SJSA1 (cell line): Measurements from ENCODE around the gene UNC93A. TPM values are rescaled to one million over a fixed set of nuclear protein-coding genes. Genes with fewer than 3 reads are reported as not detected.
"Not testable (repeated sequence)": the region's sequence is repeated elsewhere in the genome, so short reads cannot be mapped to it uniquely, and the experiment has no call there.

Source experiments
- DNase-seq, 2 experiments: peaks; one replicate each; pipeline ENCODE4 v3.0.0-alpha.2; 2015 to 2020; ENCODE audit warnings: low spot score in 2 of 2, low read depth in 1 of 2
- H3K27ac ChIP-seq: fragments of 250-450 bp; sonication (Bioruptor Pico); 2 replicates; pipeline ENCODE4 v1.5.1; 2020; ENCODE audit warnings: mild to moderate bottlenecking, moderate library complexity
- H3K27me3 ChIP-seq: fragments of 250-450 bp; sonication (Bioruptor Pico); replicated peaks from 2 replicates; pipeline ENCODE4 v1.5.1; 2020; ENCODE audit warnings: mild to moderate bottlenecking, moderate library complexity
- H3K36me3 ChIP-seq: fragments of 250-450 bp; sonication (Bioruptor Pico); 2 replicates; pipeline ENCODE4 v1.5.1; 2020; ENCODE audit warnings: mild to moderate bottlenecking
- H3K4me1 ChIP-seq: fragments of 250-450 bp; sonication (Bioruptor Pico); replicated peaks from 2 replicates; pipeline ENCODE4 v1.6.1; 2021; ENCODE audit warnings: mild to moderate bottlenecking
- H3K4me3 ChIP-seq: fragments of 250-450 bp; sonication (Bioruptor Pico); 2 replicates; pipeline ENCODE4 v1.5.1; 2020; ENCODE audit warnings: mild to moderate bottlenecking
- H3K9me3 ChIP-seq: fragments of 250-450 bp; sonication (Bioruptor Pico); replicated peaks from 2 replicates; pipeline ENCODE4 v1.5.1; 2020; ENCODE audit warnings: mild to moderate bottlenecking
- total RNA-seq: library from RNA; depleted of rRNA; stranded (reverse); fragments of >200 nt; shearing (Covaris generic); gene quantifications from 2 replicates; pipeline ENCODE4 v1.2.3, GENCODE V29; 2014

Gene UNC93A
- total RNA-seq, 1 experiment from 2014 or later, result not detected

DNA sequence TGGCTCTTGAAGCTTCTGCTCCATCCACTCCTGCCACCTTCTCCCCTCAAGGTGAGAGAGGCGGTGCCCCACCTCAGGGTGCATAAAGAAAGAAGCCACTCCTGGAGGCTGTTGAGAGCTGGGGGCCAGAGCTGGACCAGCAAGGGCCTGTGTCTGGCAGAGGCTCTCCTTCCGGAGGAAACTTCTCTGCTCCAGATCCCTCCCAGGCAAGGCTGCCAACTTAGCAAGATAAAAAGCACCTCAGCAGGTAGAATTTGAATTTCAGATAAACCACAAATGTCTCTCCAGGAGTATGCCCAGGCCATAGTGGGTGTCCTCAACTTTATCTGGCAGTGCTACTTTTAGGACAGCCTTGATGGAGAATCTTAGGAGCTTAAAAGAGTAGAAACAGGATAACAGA, 13.8 kb downstream of the UNC93A start:
- no peak for DNase-seq
- Histone ChIP-seq H3K9me3 (no peaks in the 10 kb centered on the region), H3K27me3 (no peaks in the 10 kb centered on the region), H3K4me3 (no peak overlapping the region), H3K4me1 (peaks cover 11% of the 10 kb centered on the region), H3K27ac (no peak overlapping the region), H3K36me3 (no peaks in the 10 kb centered on the region)

DNA sequence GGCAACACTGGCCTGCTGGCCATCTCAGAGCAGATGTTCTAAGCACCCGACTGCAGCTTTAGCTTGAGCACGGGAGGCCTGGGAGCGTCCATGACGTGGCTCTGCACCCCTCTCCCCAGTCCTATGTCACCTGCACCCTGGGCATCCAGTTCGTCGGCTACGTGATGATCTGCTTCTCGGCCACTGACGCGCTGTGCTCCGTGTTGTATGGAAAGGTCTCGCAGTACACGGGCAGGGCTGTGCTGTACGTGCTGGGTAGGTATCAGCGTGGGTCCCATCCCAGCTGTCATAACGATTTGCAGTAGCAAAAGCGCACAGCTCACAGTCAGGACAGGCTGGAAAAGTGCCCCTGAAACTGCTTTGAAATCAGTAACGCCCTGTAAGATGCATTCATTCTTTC, 14.7 kb downstream of the UNC93A start:
- Histone ChIP-seq H3K4me3 (no peak overlapping the region), H3K9me3 (no peaks in the 10 kb centered on the region), H3K27me3 (no peaks in the 10 kb centered on the region), H3K36me3 (no peaks in the 10 kb centered on the region), H3K4me1 (peaks cover 11% of the 10 kb centered on the region), H3K27ac (no peak overlapping the region)
- DNase-seq, result no peak

DNA sequence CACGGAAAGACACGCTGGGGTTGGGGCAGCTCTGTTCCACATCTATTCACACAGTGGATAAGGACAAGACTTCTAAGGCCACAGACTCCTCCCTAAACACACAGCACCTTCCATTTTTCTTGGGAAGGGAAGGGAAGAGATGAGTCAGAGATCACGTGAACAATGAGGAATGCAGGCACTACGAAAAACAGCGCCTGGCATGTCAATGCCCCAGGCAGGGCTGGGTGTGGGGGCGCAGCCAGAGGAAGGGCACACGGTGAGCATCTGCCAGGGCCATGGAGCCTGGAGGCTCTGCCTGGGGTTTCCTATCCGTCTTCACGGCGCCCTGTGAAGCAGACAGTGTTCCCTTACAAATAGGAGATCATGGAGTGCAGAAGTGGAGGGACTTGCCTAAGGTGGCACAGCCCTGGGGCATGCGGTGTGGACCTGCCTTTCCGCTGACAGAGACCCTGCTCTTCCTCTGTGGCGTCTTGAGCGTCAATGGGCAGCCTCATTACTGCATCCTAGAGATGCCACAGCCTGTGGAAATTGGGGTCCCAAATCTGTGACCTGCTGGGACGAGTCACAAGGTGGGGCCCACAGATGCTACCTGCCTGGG, 15.4 kb downstream of the UNC93A start:
- H3K9me3 ChIP-seq, result no peaks in the 10 kb centered on the region
- DNase-seq, result peak in 1 of 2 experiments; percentile 44
- peaks cover 11% of the 10 kb centered on the region for H3K4me1 ChIP-seq
- H3K36me3 ChIP-seq, result no peaks in the 10 kb centered on the region
- no peak overlapping the region for H3K4me3 ChIP-seq
- H3K27ac ChIP-seq, result no peak overlapping the region
- no peaks in the 10 kb centered on the region for H3K27me3 ChIP-seq

DNA sequence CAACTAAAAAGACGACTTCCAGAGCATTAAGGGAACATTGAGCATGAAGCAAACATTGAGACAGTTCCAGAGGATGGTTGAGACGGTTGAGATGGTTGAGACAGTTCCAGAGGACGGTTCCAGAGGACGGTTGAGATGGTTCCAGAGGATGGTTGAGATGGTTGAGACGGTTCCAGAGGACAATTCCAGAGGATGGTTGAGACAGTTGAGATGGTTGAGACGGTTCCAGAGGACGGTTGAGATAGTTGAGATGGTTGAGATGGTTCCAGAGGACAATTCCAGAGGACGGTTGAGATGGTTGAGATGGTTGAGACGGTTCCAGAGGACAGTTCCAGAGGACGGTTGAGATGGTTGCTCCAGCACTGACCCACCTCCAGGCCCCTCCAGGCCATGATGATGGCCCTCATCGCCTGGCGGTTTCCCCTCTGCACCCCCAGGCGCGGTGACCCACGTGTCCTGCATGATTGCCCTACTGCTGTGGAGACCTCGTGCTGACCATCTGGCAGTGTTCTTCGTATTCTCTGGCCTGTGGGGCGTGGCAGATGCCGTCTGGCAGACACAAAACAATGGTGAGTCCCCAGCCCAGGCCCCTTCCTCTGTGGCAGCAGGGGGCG, 16.3 kb downstream of the UNC93A start:
- H3K36me3 ChIP-seq, result no peaks in the 10 kb centered on the region
- no peaks in the 10 kb centered on the region for H3K9me3 ChIP-seq
- DNase-seq, result no peak
- peaks cover 11% of the 10 kb centered on the region for H3K4me1 ChIP-seq
- no peak overlapping the region for H3K27ac ChIP-seq
- no peak overlapping the region for H3K4me3 ChIP-seq
- H3K27me3 ChIP-seq, result no peaks in the 10 kb centered on the region

DNA sequence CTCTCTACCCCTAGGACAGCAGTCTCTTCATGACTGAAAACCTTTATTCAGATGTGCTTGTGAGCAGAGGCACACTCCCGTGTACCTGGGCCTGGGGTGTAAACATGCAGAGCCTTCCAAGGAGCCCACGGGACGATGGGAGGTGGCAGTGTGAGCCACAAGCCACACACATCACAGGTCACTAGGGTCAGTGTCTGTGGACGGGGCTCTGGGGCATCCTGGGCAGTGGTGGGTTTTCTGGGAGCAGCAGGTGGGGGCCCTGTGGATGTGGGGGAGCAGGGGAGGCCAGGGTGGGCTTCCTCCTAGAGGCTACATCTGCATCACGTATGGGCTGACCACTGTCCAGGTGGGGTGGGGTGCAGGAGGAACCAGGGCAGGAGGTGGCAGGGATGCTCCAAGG, 17.1 kb downstream of the UNC93A start:
- Histone ChIP-seq H3K4me3 (no peak overlapping the region), H3K36me3 (no peaks in the 10 kb centered on the region), H3K4me1 (peaks cover 11% of the 10 kb centered on the region), H3K27ac (no peak overlapping the region), H3K9me3 (no peaks in the 10 kb centered on the region), H3K27me3 (no peaks in the 10 kb centered on the region)
- no peak for DNase-seq

DNA sequence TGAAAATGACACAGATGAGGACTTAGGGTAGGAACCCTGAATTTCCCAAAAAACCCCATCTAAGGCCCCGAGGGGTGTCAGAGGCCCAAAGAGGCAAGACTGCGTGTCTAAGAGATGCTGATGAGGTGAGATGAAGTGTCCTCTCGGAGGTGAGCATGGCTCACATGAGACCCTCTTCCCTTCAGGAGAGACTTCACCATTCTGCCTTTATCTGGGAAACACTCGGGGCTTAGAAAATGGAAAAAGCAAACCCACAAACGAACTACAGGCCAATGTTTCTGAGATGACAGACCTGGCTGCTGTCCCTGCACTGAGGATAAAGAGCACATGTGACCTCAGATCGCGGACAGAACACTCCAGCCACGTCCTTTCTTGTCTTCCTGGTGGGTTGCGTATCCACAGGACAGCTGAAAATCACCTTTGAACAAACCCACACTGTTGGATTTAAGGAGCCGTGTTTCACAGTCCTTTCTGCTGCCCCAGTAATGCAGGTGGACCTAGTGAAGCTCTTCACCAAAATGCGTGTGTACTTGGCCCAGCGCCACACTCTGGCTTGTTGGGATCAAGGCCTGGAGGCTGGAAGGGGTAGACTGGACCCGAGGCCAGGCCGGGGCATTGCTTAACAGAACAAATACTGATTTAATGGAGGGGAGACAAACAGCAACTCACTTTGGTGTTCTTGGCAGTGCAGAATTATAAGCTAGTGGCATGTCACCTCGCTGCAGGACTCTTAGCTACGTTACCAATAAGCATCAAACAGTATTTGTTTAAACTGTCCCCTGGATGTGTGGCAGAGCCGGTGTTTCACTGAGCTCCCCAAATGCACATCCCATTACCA, 18.5 kb downstream of the UNC93A start:
- not testable (repeated sequence) for H3K27me3 ChIP-seq, H3K36me3 ChIP-seq, H3K27ac ChIP-seq, H3K9me3 ChIP-seq, H3K4me3 ChIP-seq, DNase-seq
- peaks cover 11% of the 10 kb centered on the region for H3K4me1 ChIP-seq

DNA sequence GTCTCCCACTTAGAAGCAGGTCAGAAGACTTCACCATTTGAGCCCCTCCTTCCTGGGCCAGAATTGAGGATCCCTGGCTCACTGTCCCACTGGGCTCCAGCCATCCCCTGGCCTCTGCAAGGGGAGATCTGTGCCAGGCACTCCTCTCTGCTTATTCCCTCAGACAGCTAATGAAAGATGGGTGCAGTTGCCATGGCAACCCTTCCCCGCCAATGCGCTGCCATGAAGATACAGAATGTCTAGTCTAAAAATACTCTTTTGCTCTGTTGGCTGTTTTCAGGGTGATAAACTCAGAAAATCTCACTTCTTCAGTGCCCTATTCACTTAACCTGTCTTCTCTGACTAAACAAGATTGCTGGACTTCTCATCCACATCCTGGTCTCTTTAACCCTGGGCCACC, 20.2 kb downstream of the UNC93A start:
- Histone ChIP-seq H3K27ac (no peak overlapping the region), H3K36me3 (no peaks in the 10 kb centered on the region), H3K4me1 (peaks cover 5% of the 10 kb centered on the region), H3K9me3 (no peaks in the 10 kb centered on the region), H3K27me3 (no peaks in the 10 kb centered on the region), H3K4me3 (no peak overlapping the region)
- DNase-seq, result no peak

DNA sequence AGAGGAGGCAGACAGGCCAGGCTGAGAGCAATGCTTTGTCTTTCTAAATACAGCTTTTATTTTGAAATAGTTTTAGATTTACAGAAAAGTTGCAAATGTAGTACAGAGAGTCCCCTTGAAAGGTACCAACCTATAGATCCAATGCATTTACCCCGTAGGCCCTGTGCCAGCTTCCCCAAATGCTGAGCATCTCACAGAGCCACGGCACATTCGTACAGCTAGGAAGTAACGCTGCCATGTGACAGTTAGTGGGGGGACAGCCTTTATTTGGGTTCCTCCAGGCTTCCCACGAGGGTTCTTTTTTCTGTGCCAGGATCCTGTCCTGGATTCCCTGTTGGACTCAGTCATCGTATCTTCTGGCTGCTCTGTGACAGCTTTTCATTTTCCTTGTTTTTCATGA, 20.6 kb downstream of the UNC93A start:
- DNase-seq, H3K4me1 ChIP-seq, H3K9me3 ChIP-seq, H3K36me3 ChIP-seq, H3K27ac ChIP-seq, H3K27me3 ChIP-seq, H3K4me3 ChIP-seq: not testable (repeated sequence)

DNA sequence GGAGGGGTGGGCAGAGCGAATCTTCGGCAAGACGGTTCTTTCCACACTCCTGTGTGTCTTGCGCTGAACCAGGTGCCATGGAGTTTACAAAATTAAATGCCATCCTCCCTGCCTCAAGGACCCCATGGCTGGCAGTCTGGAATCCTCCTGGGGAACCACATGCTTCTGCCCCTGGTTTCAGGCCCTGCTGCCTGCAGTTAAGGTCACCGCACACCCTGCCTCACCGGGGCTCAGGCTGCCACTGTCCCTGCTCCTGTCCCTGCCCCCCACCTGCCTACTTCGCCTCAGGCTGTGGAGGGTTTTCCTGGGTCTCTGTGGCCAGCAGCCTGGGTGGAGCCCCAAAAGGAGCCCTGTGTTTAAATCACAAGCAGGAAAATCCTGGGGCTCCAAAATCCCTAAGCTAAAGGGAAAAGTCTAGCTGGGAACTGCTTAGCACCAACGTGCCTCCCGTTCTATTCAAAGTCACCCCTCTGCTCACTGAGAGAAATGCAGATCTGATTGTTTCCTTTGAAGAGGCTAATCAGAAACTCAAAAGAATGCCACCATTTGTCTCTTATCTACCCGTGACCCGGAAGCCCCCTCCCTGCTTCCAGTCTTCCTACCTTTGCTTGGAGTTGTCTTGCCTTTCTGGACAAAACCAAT, 23.2 kb downstream of the UNC93A start:
- no peak overlapping the region for H3K4me3 ChIP-seq
- no peaks in the 10 kb centered on the region for H3K9me3 ChIP-seq

DNA sequence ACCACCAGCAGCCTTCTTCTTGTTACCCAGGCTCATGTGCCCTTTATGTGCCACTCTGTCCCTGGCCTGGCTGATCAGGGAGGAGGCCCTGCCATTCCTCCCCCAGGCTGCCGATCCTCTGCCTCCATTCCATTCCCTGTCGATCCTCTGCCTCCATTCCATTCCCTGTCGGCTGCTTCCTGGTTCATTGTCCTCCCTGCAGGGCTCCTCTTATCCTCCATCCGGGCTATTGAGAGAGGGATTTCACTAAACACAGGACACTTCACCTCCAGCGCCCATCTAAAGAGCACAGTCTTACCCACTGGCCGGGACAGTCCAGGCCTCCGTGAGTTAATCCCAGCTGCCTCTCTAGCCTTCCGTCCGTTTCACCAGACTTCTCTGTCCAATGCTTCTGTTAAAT, 26.1 kb downstream of the UNC93A start:
- no peak for DNase-seq
- Histone ChIP-seq H3K27ac (no peak overlapping the region), H3K4me1 (peaks cover 6% of the 10 kb centered on the region), H3K36me3 (no peaks in the 10 kb centered on the region), H3K27me3 (no peaks in the 10 kb centered on the region), H3K4me3 (no peak overlapping the region), H3K9me3 (no peaks in the 10 kb centered on the region)

More for the DNA sequence above, 23.2 kb downstream of the UNC93A start:
- H3K4me1 ChIP-seq, result peaks cover 3% of the 10 kb centered on the region; the same call in 1 of the 2 replicates
- H3K27me3 ChIP-seq, result no peaks in the 10 kb centered on the region
- DNase-seq, result no peak
- H3K36me3 ChIP-seq, result no peaks in the 10 kb centered on the region
- H3K27ac ChIP-seq, result no peak overlapping the region

DNA sequence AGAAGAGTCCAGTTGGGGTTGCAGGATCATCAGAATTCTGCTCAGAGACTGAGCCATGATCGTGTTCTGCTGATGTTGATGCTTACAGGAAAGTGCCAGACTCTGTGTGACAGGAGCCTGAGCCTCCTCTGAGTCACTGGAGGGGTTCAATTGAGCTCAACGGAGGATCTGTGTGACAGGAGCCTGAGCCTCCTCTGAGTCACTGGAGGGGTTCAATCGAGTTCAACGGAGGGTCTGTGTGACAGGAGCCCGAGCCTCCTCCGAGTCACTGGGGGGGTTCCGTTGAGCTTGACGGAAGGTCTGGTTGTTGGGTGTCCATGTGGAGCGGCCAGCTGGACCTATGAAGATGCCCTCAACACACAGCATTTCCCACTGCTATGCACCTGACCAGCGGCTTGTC, 27.2 kb downstream of the UNC93A start:
- H3K4me1 ChIP-seq, H3K9me3 ChIP-seq, DNase-seq, H3K36me3 ChIP-seq, H3K4me3 ChIP-seq, H3K27me3 ChIP-seq, H3K27ac ChIP-seq: not testable (repeated sequence)

DNA sequence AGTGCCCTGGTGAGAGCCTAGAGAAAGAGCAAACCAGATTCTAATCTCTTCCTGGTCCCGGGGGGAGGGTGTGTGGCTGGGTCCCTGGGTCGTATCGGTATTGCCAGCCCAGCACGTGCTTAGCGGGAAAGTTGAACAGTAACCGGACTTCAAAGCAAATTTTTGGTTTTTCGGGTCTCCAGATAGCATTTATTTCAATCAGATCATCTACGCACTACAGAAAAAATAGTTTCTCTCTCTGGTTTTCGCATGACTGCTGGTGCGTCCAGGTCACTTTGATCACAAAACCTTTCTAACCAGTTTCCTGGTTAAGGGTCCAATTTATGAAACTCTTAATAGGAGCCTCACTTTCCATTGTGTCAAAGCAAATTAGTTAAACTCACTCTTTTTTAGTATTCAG, 27.7 kb downstream of the UNC93A start:
- not testable (repeated sequence) for H3K36me3 ChIP-seq, H3K9me3 ChIP-seq, H3K4me1 ChIP-seq

DNA sequence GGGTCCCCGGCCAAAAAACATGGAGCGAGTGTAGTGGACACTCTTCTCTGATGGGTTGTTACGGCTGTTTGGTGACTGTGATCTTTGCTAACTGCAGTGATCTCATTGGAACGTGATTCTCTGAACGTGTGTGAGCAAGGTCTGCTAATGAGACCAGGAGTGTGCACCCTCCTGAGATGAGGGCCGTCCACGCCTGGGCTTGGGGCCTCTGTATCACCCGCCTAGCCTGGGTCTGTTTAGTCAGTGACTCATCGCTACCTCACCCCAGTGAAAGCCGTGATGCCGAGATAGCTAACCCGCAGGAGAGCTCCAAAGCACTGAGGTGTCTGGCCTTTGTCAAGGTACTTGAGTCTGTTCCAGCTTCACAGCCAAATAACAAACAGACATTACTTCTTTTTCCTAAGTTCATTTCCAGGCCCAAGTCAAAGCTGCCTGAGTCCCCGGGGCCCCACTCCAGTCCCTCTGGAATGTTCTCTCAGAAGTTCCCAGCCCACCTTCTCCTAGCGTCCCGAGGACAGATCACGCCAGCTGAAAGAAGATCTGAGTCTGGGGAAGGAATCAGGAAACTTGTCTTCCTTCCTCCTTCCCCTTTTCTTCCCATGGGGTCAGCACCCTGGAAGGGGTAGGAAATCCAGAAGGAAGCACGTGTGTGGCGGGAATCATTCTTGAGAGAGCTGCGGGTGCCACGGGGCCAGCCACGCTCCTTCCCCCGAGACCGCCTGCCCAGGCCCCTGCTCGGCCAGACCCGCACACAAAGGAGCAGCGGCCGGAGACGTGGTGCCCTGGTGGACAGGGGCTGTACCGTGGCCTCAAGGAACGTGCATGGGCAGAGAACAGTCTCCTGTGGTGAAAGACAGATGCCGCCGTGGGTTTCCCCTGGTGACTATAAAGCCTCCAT, 29.0 kb downstream of the UNC93A start:
- DNase-seq, result peak in 1 of 2 experiments; percentile 21
- H3K36me3 ChIP-seq, H3K4me1 ChIP-seq, H3K27ac ChIP-seq, H3K4me3 ChIP-seq, H3K27me3 ChIP-seq, H3K9me3 ChIP-seq: not testable (repeated sequence)

More for the DNA sequence above, 27.7 kb downstream of the UNC93A start:
- not testable (repeated sequence) for H3K27me3 ChIP-seq, DNase-seq, H3K27ac ChIP-seq, H3K4me3 ChIP-seq
